Trophoblast cell (in vitro differentiated cells and primary cell): Measurements from ENCODE around the gene LTB4R2.

Experiments used
- DNase-seq, 2 donors: peaks; one replicate each; pipeline ENCODE4 v3.0.0-alpha.2; 2016
- H2AFZ ChIP-seq: 2 replicates; pipeline ENCODE4 v1.6.1; 2013; ENCODE audit warnings: low read length, moderate library complexity, mild to moderate bottlenecking; ENCODE audit not compliant: insufficient read depth, poor library complexity
- H2AK5ac ChIP-seq: 2 replicates; pipeline ENCODE4 v1.6.1; 2013; ENCODE audit warnings: mild to moderate bottlenecking, low read length
- H2BK120ac ChIP-seq: 2 replicates; pipeline ENCODE4 v1.6.1; 2013; ENCODE audit warnings: low read length, mild to moderate bottlenecking, moderate library complexity; ENCODE audit not compliant: insufficient read depth, poor library complexity
- H2BK12ac ChIP-seq: 2 replicates; pipeline ENCODE4 v1.6.1; 2013; ENCODE audit warnings: mild to moderate bottlenecking, low read length, moderate library complexity
- H2BK5ac ChIP-seq: 2 replicates; pipeline ENCODE4 v1.6.1; 2013; ENCODE audit warnings: low read length, low read depth, moderate library complexity, mild to moderate bottlenecking; ENCODE audit not compliant: poor library complexity
- H3K14ac ChIP-seq: 2 replicates; pipeline ENCODE4 v1.6.1; 2013; ENCODE audit warnings: mild to moderate bottlenecking, low read length
- H3K18ac ChIP-seq: 2 replicates; pipeline ENCODE4 v1.6.1; 2013; ENCODE audit warnings: mild to moderate bottlenecking, low read length
- H3K23ac ChIP-seq: 2 replicates; pipeline ENCODE4 v1.6.1; 2013; ENCODE audit warnings: low read length
- H3K27ac ChIP-seq: 2 replicates; pipeline ENCODE4 v1.5.1; 2013; ENCODE audit warnings: low read depth, mild to moderate bottlenecking, inconsistent platforms, low read length, moderate library complexity
- H3K27me3 ChIP-seq: 2 replicates; pipeline ENCODE4 v1.6.1; 2013; ENCODE audit warnings: inconsistent platforms, mild to moderate bottlenecking, low read length, moderate library complexity; ENCODE audit not compliant: insufficient read depth
- H3K36me3 ChIP-seq, 2 experiments: 1 replicate in 1 of 2; 2 replicates in 1 of 2; pipeline ENCODE4 v1.6.1; 2013; ENCODE audit warnings: low read length in 2 of 2, mild to moderate bottlenecking in 2 of 2, moderate library complexity in 1 of 2; ENCODE audit not compliant: insufficient read depth in 2 of 2, control insufficient read depth in 1 of 2
- H3K4ac ChIP-seq: 2 replicates; pipeline ENCODE4 v1.6.1; 2013; ENCODE audit warnings: low read depth, mild to moderate bottlenecking, low read length, moderate library complexity
- H3K4me1 ChIP-seq, 2 experiments: 1 replicate in 1 of 2; 2 replicates in 1 of 2; pipeline ENCODE4 v1.6.1; 2013; ENCODE audit warnings: low read length in 2 of 2, mild to moderate bottlenecking in 2 of 2, moderate library complexity in 1 of 2; ENCODE audit not compliant: insufficient read depth in 2 of 2, control insufficient read depth in 1 of 2
- H3K4me2 ChIP-seq: 2 replicates; pipeline ENCODE4 v1.6.1; 2013; ENCODE audit warnings: inconsistent platforms, mild to moderate bottlenecking, low read length, moderate library complexity
- H3K4me3 ChIP-seq: 2 replicates; pipeline ENCODE4 v1.5.1; 2013; ENCODE audit warnings: mild to moderate bottlenecking, low read depth, low read length, inconsistent platforms
- H3K79me1 ChIP-seq: one replicate; pipeline ENCODE4 v1.6.1; 2013; ENCODE audit warnings: low read length
- H3K79me2 ChIP-seq: 2 replicates; pipeline ENCODE4 v1.6.1; 2013; ENCODE audit warnings: low read length, mild to moderate bottlenecking; ENCODE audit not compliant: control insufficient read depth, insufficient read depth, poor library complexity
- H3K9ac ChIP-seq: 2 replicates; pipeline ENCODE4 v1.6.1; 2013; ENCODE audit warnings: mild to moderate bottlenecking, low read length
- H3K9me3 ChIP-seq: 2 replicates; pipeline ENCODE4 v1.6.1; 2013; ENCODE audit warnings: low read depth, mild to moderate bottlenecking, control low read depth, inconsistent platforms, low read length; ENCODE audit not compliant: insufficient read depth
- H4K12ac ChIP-seq: 2 replicates; pipeline ENCODE4 v1.6.1; 2013; ENCODE audit warnings: low read depth, mild to moderate bottlenecking, low read length, moderate library complexity
- H4K8ac ChIP-seq: 2 replicates; pipeline ENCODE4 v1.6.1; 2013; ENCODE audit warnings: low read depth, mild to moderate bottlenecking, low read length, moderate library complexity
- H4K91ac ChIP-seq: one replicate; pipeline ENCODE4 v1.6.1; 2013; ENCODE audit warnings: low read depth, mild to moderate bottlenecking, low read length, moderate library complexity
- WGBS: extraction: QIAGEN DNeasy Blood & Tissue Kit; methylation state at CpG from one replicate; pipeline ENCODE4 v1.1.7; 2013; ENCODE audit warnings: missing lambda C conversion rate; ENCODE audit not compliant: insufficient read length, insufficient coverage; ENCODE audit errors: extremely low coverage; 5-methylcytosine and 5-hydroxymethylcytosine counted together

The LTB4R2 gene

GRCh38 chr14:24286996-24287395, 22.9 kb upstream of the LTB4R2 start:
- no peak overlapping the region for H3K4me3 ChIP-seq
- H3K4ac ChIP-seq, result no peak overlapping the region
- no peak overlapping the region for H2AK5ac ChIP-seq
- H3K4me2 ChIP-seq, result no peak overlapping the region
- H3K27ac ChIP-seq, result no peak overlapping the region
- H3K79me1 ChIP-seq, result no peaks in the 10 kb centered on the region
- DNase-seq, result no peak
- peaks cover 0 to 4% of the 10 kb centered on the region in 2 experiments for H3K4me1 ChIP-seq
- H2BK12ac ChIP-seq, result no peak overlapping the region
- H3K9me3 ChIP-seq, result no peaks in the 10 kb centered on the region
- H2AFZ ChIP-seq, result no peak overlapping the region
- WGBS, result no CpG with 5 or more reads among the region's 5 CpGs
- H3K14ac ChIP-seq, result no peak overlapping the region
- H3K23ac ChIP-seq, result no peak overlapping the region
- no peak overlapping the region for H4K12ac ChIP-seq
- no peak overlapping the region for H3K18ac ChIP-seq
- no peak overlapping the region for H4K91ac ChIP-seq
- H2BK5ac ChIP-seq, result no peak overlapping the region
- H3K9ac ChIP-seq, result no peak overlapping the region
- peaks cover 20 to 27% of the 10 kb centered on the region in 2 experiments for H3K36me3 ChIP-seq
- H2BK120ac ChIP-seq, result no peak overlapping the region
- H3K79me2 ChIP-seq, result no peaks in the 10 kb centered on the region
- no peak overlapping the region for H4K8ac ChIP-seq
- no peaks in the 10 kb centered on the region for H3K27me3 ChIP-seq

GRCh38 chr14:24289649-24290280, 20.2 kb upstream of the LTB4R2 start:
- H2BK12ac ChIP-seq, result no peak overlapping the region
- no peak overlapping the region for H3K9ac ChIP-seq
- peaks cover 29 to 34% of the 10 kb centered on the region in 2 experiments for H3K36me3 ChIP-seq
- no peak for DNase-seq
- no CpG with 5 or more reads among the region's 6 CpGs for WGBS
- H2AK5ac ChIP-seq, result no peak overlapping the region
- H3K4me3 ChIP-seq, result no peak overlapping the region
- no peak overlapping the region for H4K12ac ChIP-seq
- H2BK5ac ChIP-seq, result no peak overlapping the region
- H3K14ac ChIP-seq, result no peak overlapping the region
- no peak overlapping the region for H4K8ac ChIP-seq
- H3K9me3 ChIP-seq, result no peaks in the 10 kb centered on the region
- H3K4me2 ChIP-seq, result no peak overlapping the region
- H3K18ac ChIP-seq, result no peak overlapping the region
- peaks cover 0 to 4% of the 10 kb centered on the region in 2 experiments for H3K4me1 ChIP-seq
- H3K27ac ChIP-seq, result no peak overlapping the region
- no peak overlapping the region for H3K23ac ChIP-seq
- H2BK120ac ChIP-seq, result no peak overlapping the region
- H2AFZ ChIP-seq, result no peak overlapping the region
- H3K79me2 ChIP-seq, result no peaks in the 10 kb centered on the region
- H3K79me1 ChIP-seq, result no peaks in the 10 kb centered on the region
- H4K91ac ChIP-seq, result no peak overlapping the region
- H3K27me3 ChIP-seq, result no peaks in the 10 kb centered on the region
- H3K4ac ChIP-seq, result no peak overlapping the region

- Histone ChIP-seq H2AFZ (no peak overlapping the region), H3K18ac (no peak overlapping the region), H2AK5ac (no peak overlapping the region), H3K23ac (no peak overlapping the region), H3K14ac (no peak overlapping the region), H4K91ac (no peak overlapping the region), H2BK120ac (no peak overlapping the region), H4K12ac (peak overlapping the region; percentile 38), H3K27ac (no peak overlapping the region), H3K79me2 (no peaks in the 10 kb centered on the region), H2BK12ac (no peak overlapping the region), H3K27me3 (no peaks in the 10 kb centered on the region), H3K4me2 (no peak overlapping the region), H3K9me3 (no peaks in the 10 kb centered on the region), H3K4me3 (no peak overlapping the region), H2BK5ac (no peak overlapping the region), H3K4ac (no peak overlapping the region), H3K4me1 (no peaks in the 10 kb centered on the region), H3K36me3 (peaks cover 32 to 39% of the 10 kb centered on the region in 2 experiments), H3K79me1 (no peaks in the 10 kb centered on the region), H3K9ac (no peak overlapping the region), H4K8ac (no peak overlapping the region)
- WGBS, result no CpG with 5 or more reads among the region's 9 CpGs
- DNase-seq, result no peak
Measured at GRCh38 chr14:24290746-24291145, 19.2 kb upstream of the LTB4R2 start.

- H2BK120ac ChIP-seq, result no peak overlapping the region
- H3K27ac ChIP-seq, result no peak overlapping the region
- DNase-seq, result no peak
- no peak overlapping the region for H3K23ac ChIP-seq
- no peak overlapping the region for H2BK12ac ChIP-seq
- H3K27me3 ChIP-seq, result no peaks in the 10 kb centered on the region
- no peak overlapping the region for H3K4me2 ChIP-seq
- no peaks in the 10 kb centered on the region for H3K9me3 ChIP-seq
- no peak overlapping the region for H3K4me3 ChIP-seq
- H3K18ac ChIP-seq, result no peak overlapping the region
- no peak overlapping the region for H2AFZ ChIP-seq
- H2BK5ac ChIP-seq, result no peak overlapping the region
- H4K8ac ChIP-seq, result no peak overlapping the region
- peaks cover under 1 to 2% of the 10 kb centered on the region in 2 experiments for H3K4me1 ChIP-seq
- H3K9ac ChIP-seq, result no peak overlapping the region
- no peaks in the 10 kb centered on the region for H3K79me1 ChIP-seq
- H3K79me2 ChIP-seq, result no peaks in the 10 kb centered on the region
- peaks cover 38 to 46% of the 10 kb centered on the region in 2 experiments for H3K36me3 ChIP-seq
- H3K14ac ChIP-seq, result no peak overlapping the region
- WGBS, result no CpG with 5 or more reads among the region's 3 CpGs
- H3K4ac ChIP-seq, result no peak overlapping the region
- H4K91ac ChIP-seq, result no peak overlapping the region
- no peak overlapping the region for H4K12ac ChIP-seq
- H2AK5ac ChIP-seq, result no peak overlapping the region
Measured at GRCh38 chr14:24291446-24292117, 18.4 kb upstream of the LTB4R2 start.
